ENCODE results near the gene IL4.
"Not testable (repeated sequence)": the region's sequence is repeated elsewhere in the genome, so short reads cannot be mapped to it uniquely, and the experiment has no call there.

The IL4 gene

GRCh38 chr5:132674671-132675506 is 1.1 kb downstream of the IL4 start:
- DNase-seq = no peak

- no peak for DNase-seq
These were observed 2.3 kb downstream of the IL4 start for GRCh38 chr5:132675936-132676689.

DNA sequence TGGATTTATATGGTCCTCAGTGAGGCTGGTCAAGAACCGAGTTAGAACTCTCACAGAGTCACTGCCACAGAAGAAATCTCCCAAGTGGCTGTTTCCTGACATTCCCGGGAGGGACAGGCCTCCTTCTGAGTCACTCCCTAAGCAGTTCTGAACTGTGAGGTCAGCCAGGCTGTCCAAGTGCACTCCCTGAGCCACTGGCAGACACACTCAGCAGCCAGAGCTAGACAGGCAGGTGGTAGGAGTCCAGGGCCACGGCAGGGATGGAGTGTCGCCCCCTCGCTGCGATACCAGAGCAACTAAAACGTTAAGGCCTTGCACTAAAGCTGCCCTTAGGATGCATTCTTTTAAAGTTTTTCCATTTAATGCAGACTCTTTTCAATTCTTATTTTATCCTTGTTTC is 3.4 kb downstream of the IL4 start:
- DNase-seq = peak in 1 of 14 donors; percentile 23

GRCh38 chr5:132677682-132678400 is 4.1 kb downstream of the IL4 start:
- DNase-seq = no peak

GRCh38 chr5:132678735-132679134 is 4.9 kb downstream of the IL4 start:
- no peak for DNase-seq

- DNase-seq = no peak
These were observed 5.4 kb downstream of the IL4 start for GRCh38 chr5:132679166-132679565.

DNA sequence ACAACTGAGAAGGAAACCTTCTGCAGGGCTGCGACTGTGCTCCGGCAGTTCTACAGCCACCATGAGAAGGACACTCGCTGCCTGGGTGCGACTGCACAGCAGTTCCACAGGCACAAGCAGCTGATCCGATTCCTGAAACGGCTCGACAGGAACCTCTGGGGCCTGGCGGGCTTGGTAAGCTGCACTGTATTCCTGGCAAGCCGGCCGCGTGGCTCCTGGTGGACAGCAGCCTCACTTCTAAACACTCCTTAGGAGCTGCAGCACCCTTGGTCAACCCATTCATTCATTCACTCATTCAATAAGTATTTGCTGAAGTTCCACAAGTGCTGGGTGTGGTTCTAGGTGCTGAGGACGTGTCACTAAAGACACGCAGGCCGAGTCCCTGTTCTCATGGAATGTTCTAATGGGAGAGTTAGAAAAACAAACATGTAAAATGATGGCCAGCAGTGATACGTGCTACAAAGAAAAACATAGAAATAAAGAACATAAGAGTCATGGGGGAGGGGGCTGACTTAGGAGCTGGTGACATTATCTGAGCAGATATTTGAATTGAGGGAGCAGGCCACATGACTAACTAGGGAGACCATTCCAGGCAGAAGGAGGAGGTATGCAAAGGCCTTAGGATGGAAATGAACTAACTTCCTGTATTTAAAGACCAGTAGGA is 6.1 kb downstream of the IL4 start:
- DNase-seq = no peak

GRCh38 chr5:132680780-132681475 is 7.1 kb downstream of the IL4 start:
- no peak for DNase-seq

DNA sequence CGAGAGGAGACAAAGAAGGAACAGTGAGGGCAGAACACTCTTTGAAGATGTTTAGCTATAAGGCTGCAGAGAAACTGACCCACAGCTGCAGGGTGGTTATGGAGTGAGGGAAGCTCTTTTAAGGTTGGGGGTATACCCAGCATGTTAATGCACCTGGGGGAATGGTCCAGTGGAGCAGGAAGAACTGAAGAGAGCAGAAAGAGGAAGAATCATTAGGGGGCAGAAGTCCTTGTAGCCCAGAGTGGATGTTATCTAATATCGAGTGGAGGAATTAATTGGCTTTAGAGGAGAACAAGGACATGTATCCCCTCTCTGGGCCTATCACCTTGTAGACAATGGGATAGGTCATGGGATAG is 7.7 kb downstream of the IL4 start:
- DNase-seq = no peak

- no peak for DNase-seq
These were observed 8.2 kb downstream of the IL4 start for GRCh38 chr5:132681983-132682382.

GRCh38 chr5:132684491-132684890 is 10.7 kb downstream of the IL4 start:
- DNase-seq = no peak

DNA sequence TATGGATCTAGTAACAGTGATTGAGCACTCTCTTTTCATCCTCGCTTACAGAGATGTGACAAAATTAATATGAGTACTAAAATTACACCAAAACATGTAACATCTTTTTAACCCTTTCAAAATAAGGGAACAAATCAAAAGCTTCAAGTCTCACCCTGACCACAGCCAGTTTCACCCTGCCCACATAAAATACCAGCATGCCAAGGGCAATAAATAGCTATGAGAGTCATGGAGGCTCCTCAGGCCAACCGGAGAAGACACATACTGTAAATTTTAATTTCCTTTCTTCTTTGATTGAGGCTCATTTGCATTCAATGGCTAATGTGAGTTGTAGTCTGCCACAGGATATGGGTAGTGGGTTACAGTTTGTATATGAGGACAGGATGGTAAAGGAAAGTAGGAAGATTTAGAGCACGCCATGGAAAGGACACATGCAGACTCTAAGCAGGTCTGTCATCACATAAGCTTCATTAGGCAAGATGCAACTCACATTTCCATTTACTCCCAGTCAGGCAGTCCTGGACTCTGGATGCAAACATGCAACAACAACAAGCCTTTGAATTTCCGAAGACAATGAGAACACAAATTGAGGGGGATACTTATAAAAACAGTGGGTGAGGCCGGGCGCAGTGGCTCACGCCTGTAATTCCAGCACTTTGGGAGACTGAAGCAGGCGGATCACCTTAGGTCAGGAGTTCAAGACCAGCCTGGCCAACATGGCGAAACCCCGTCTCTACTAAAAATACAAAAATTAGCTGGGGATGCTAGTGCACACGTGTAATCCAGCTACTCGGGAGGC is 11.3 kb downstream of the IL4 start:
- no peak for DNase-seq

GRCh38 chr5:132686193-132686592 is 12.4 kb downstream of the IL4 start:
- DNase-seq = no peak

GRCh38 chr5:132687995-132688394 is 14.2 kb downstream of the IL4 start:
- DNase-seq = no peak

- DNase-seq = no peak
These were observed 14.9 kb downstream of the IL4 start for GRCh38 chr5:132688536-132689339.

DNA sequence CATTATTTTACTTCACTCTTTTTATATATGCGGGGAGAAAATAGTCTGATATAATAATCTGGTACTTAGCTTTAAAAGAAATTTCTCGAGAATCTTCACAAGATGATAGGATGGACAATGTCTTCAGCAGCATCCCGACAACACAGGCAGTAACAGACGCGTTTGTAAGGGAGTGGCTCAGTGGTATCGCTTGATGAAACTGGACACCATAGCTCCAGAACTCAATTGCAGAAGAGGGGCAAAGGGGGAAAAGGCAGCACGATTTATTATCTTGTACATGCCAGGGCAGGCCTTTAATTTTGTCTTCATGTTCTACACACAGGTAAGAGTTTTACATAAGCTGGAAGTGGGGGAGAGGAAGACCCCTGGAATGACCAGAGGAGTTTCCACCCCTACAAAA is 15.7 kb downstream of the IL4 start:
- DNase-seq = no peak

DNA sequence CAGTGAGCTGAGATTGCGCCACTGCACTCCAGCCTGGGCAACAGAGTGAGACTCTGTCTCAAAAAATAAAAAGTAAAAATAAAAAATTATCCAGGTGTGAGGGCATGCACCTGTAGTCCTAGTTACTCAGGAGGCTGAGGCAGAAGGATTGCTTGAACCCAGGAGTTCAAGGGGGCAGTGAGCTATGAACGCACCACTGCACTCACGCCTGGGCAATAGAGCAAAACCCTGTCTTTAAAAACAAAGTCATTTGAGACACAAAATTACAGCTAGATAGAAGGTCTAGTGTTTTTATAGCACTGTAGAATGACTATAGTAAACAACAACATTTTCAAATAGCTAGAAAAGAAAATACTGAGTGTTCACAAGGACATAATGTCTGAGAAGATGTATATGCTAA is 16.4 kb downstream of the IL4 start:
- no peak for DNase-seq

GRCh38 chr5:132691755-132692631 is 18.2 kb downstream of the IL4 start:
- not testable (repeated sequence) for DNase-seq

- no peak for DNase-seq
These were observed 18.8 kb downstream of the IL4 start for GRCh38 chr5:132692632-132692967.

DNA sequence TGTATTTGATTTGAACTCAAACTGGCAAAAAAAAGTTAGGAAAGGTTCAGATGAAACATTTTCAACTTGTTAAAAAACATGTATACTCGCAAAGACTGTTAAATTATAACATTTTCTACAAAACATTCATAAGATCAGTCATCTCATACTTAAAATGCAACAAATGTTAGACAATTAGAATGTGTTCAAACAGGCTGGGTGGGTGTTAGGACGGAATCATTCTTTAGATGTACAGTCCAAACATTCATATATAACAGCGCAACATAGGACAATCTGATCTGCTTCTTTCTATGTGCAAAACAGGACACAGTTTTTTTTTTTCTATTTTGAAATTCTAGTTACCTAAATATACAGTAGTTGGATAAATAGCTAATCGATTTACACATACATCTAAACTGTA is 22.2 kb downstream of the IL4 start:
- no peak for DNase-seq

Data from C1 segment of cervical spinal cord (tissue), 14 donors.